Measurements from ENCODE around the gene GHITM.

GRCh38 chr10:84139126-84140035 is at the start of gene GHITM:
- TF ChIP-seq CTCF (conservative IDR thresholded peaks at IDR 0.05 in 1 of 2, IDR thresholded peaks at IDR 0.05 in 1 of 2; ENCODE audit: low read depth in 1 of 2, low read length in 2 of 2) (peak; percentile 32 to 34), EZH2 (IDR thresholded peaks at IDR 0.05; ENCODE audit: low read length, missing control alignments) (no peak)

All from fibroblast of lung (primary cell).